ENCODE results near the gene CTCFL.
A peak's percentile ranks its signal among the peaks of the same experiment; 100 is the strongest.

The CTCFL gene

DNA sequence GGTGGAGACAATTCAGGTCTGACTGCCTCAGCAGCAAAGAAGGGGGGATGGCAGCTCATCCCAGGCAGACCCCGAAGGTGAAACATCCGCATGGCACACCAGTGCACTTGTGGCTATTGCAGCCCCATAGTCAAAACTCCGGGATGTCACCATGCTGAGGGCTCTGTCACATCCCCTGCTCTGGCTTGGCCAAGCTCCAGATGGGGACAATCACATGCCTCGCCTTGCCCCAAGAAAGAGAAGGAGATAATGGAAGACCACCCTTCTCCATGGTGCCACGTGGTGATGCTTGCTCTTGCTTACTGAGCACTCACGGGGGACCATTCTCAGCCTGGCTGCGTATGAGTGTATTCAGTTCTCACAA, 73.5 kb downstream of the CTCFL start:
- H3K9me3 Mint-ChIP-seq, result peaks cover 3% of the 10 kb centered on the region
- H3K27ac Mint-ChIP-seq, result peak overlapping the region; percentile 50
- no peaks in the 10 kb centered on the region for H3K27me3 Mint-ChIP-seq
- no peaks in the 10 kb centered on the region for H3K36me3 Mint-ChIP-seq (ENCODE audit: low read depth)
- no peak overlapping the region for H3K4me3 Mint-ChIP-seq
- ATAC-seq, result peak; percentile 4
- peaks cover 30% of the 10 kb centered on the region for H3K4me1 Mint-ChIP-seq
- DNase-seq, result no peak

DNA sequence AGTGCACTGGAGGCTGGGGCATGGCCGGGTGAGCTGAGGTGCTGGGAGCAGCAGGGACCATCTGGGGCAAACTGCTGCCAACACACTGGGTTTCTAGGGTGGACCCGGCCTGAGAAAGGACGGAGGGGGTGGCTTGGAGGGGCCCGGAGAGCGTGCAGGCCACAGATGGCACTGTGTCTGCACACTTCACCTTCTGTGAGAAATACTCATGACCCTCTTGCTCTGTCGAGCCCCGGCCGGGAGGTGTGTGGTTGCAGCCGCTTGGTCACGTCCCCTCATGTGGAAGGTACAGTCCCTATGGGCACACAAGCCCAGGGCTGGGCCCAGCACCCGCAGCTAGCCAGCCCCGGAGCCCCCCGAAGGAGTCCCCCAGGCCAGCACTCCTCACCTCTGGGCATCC, 74.0 kb downstream of the CTCFL start:
- Mint-ChIP-seq H3K4me1 (peaks cover 30% of the 10 kb centered on the region), H3K4me3 (no peak overlapping the region)

DNA sequence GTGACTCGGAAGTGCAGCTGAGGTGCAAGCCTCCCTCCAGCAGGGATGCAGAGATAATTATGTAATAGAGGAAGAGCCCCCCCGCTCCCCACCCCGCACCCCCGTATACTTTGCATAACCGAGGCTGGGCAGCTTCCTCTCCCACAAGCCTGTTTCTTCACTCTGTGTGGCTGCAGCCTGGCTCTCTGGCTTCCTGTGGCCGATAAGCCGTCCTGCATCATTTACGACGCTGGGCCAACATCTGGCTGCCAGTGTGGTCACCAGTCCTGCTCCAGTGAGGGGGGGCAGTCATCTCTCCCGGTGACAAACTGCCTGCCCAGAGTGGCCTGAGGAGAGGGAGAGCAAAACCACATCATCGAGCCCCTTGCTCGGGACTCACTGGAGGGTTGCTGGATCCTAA, 74.5 kb downstream of the CTCFL start:
- peaks cover 30% of the 10 kb centered on the region for H3K4me1 Mint-ChIP-seq
- ATAC-seq (peak; percentile 46), DNase-seq (peak; percentile 23)
- H3K36me3 Mint-ChIP-seq (ENCODE audit: low read depth), result no peaks in the 10 kb centered on the region
- no peaks in the 10 kb centered on the region for H3K27me3 Mint-ChIP-seq
- H3K9me3 Mint-ChIP-seq, result peaks cover 3% of the 10 kb centered on the region
- H3K4me3 Mint-ChIP-seq, result no peak overlapping the region
- peak overlapping the region; percentile 53 for H3K27ac Mint-ChIP-seq

More for the DNA sequence above, 74.0 kb downstream of the CTCFL start:
- Mint-ChIP-seq H3K27ac (peak overlapping the region; percentile 53), H3K9me3 (peaks cover 3% of the 10 kb centered on the region), H3K36me3 (ENCODE audit: low read depth) (no peaks in the 10 kb centered on the region), H3K27me3 (no peaks in the 10 kb centered on the region)
- peak; percentile 12 for ATAC-seq
- DNase-seq, result no peak

DNA sequence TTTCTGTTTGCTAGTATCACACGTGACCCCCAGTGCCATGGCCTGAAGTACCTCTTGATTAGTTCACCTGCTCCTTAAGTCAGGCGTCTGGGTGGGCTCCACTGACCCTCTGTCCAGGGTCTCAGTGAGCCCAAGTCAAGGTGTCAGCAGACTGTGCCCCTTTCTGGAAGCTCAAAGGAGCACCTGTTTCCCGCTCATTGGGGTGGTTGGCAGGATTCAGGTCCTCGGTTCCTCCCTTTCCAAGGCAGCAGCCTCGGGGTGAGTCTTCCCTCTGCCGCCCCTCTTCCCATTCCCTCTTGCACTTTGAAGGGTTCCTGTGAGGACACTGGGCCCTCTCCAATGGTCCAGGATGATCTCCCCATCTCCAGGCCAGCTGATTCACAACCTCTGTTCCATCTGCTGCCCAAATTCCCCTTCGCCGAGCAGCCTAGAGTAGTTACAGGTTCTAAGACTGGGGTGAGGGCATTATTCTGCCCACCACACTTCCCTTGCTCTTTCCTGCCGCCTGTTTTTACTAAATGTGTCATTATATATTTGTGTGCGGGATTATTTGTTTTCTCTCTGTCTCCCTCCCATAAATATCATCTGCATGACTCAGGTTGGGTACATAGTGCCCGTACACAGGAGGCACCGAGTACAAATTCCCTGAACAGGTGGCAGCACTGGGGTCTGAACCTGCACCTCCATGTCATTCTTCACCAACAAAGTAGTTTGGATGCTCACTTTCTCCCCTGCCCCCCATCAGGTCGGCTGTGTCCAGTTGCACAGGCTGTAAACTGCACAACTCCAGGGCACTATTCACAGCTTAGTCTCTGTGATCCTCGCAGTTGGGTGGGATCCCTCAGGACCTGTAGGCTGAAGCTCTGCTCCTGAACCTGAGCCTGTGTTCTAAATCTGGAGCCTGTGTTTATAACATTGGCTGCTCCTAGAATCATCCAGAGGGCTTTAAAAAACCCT, 75.3 kb downstream of the CTCFL start:
- H3K4me3 Mint-ChIP-seq, result no peak overlapping the region
- no peak for DNase-seq

DNA sequence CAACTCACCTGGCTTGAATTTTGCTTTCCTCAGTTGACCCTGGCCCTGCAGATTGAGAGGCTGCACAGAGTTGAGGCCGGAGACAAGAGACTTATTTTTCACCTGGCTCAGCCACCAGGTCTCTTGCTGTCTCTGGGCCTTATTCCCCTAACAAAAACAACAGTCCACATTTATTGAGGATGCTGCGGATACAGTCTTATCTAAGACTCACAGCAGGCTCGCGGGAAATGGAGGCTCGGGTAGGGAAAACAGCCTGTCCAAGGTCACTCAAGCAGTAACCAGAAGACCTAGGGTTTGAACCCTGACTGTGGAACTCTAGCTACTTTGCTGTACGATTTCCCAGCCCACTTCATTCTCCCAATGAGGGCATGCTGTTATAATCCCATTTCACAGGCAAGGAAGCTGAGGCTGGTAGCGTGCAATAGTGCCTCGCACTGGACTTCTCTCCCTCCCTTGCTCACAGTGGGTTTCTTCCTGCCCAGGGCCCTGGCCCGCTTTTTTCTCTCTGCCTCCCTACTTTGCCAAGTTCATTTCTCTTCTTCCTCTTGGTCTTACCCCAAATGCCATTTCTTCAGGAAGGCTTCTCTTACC, 76.1 kb downstream of the CTCFL start:
- ATAC-seq (no peak), DNase-seq (no peak)

More for the DNA sequence above, 75.3 kb downstream of the CTCFL start:
- Mint-ChIP-seq H3K27me3 (no peaks in the 10 kb centered on the region), H3K36me3 (ENCODE audit: low read depth) (no peaks in the 10 kb centered on the region), H3K4me1 (peaks cover 30% of the 10 kb centered on the region), H3K27ac (peak overlapping the region; percentile 28), H3K9me3 (peaks cover 3% of the 10 kb centered on the region)
- no peak for ATAC-seq

More for the DNA sequence above, 76.1 kb downstream of the CTCFL start:
- Mint-ChIP-seq H3K9me3 (peaks cover 3% of the 10 kb centered on the region), H3K4me1 (peaks cover 30% of the 10 kb centered on the region), H3K27ac (no peak overlapping the region), H3K4me3 (no peak overlapping the region), H3K27me3 (no peaks in the 10 kb centered on the region), H3K36me3 (ENCODE audit: low read depth) (no peaks in the 10 kb centered on the region)
